ENCODE results near the gene SETD2.

- TF ChIP-seq CTCF (IDR thresholded peaks at IDR 0.05; ENCODE audit: borderline replicate concordance, extremely low read depth, low read length, poor library complexity, severe bottlenecking): no peak
- TF ChIP-seq EZH2 (IDR thresholded peaks at IDR 0.05; ENCODE audit: borderline replicate concordance, low read depth, low read length, severe bottlenecking): no peak
Measured at GRCh38 chr3:47186285-47186684, 22.4 kb upstream of the SETD2 start.

All from DND-41 (cell line).